Measurements from ENCODE around the gene TRIM66. TPM values are rescaled to one million over a fixed set of nuclear protein-coding genes. Genes with fewer than 3 reads are reported as not detected.

TRIM66 gene
- total RNA-seq, 2 experiments from 2014 or later = 4.4 to 19.0 TPM

GRCh38 chr11:8720868-8721608 lies 38.6 kb upstream of the TRIM66 start:
- no peak overlapping the region for H3K4me3 ChIP-seq (ENCODE audit: low read depth, low read length, poor library complexity, severe bottlenecking)
- no peaks in the 10 kb centered on the region for H3K79me2 ChIP-seq (ENCODE audit: insufficient read depth, low read depth, low read length)
- no peak for DNase-seq (ENCODE audit: low spot score)
- H3K4me2 ChIP-seq (ENCODE audit: low read length) = no peak overlapping the region
- no peak for TF ChIP-seq EZH2phosphoT487 (IDR thresholded peaks at IDR 0.05; ENCODE audit: borderline replicate concordance, low read depth, low read length)
- TF ChIP-seq CTCF (conservative IDR thresholded peaks at IDR 0.05; ENCODE audit: low read length) = no peak
- no peak overlapping the region for H3K27ac ChIP-seq (ENCODE audit: low read depth, low read length, poor library complexity, severe bottlenecking)
- no peaks in the 10 kb centered on the region for H3K4me1 ChIP-seq (ENCODE audit: insufficient read depth, low read length, poor library complexity, severe bottlenecking)
- H3K9me3 ChIP-seq (ENCODE audit: low read length) = no peaks in the 10 kb centered on the region
- H3K9me2 ChIP-seq (ENCODE audit: insufficient read depth, low read length) = no peaks in the 10 kb centered on the region
- CTCF ChIA-PET (ENCODE audit: unreplicated experiment) = no interaction called here
- POLR2A ChIA-PET = interaction anchor here (1.1 kb wide), 1 partner anchor 10 kb away, joined by 4 read pairs; no protein-coding TSS in a partner anchor
- no peak overlapping the region for H2AFZ ChIP-seq (ENCODE audit: low read length)
- H4K20me1 ChIP-seq (ENCODE audit: insufficient read depth, low read length) = no peaks in the 10 kb centered on the region
- no peaks in the 10 kb centered on the region for H3K36me3 ChIP-seq (ENCODE audit: insufficient read depth, low read length)
- intact Hi-C loops (cut with micrococcal nuclease; ENCODE audit: unreplicated experiment) = no loop called here
- no TSS peak for BruUV-seq (replicated peaks)

GRCh38 chr11:8720352-8720751 lies 37.9 kb upstream of the TRIM66 start:
- no peaks in the 10 kb centered on the region for H3K36me3 ChIP-seq (ENCODE audit: insufficient read depth, low read length)
- H3K4me3 ChIP-seq (ENCODE audit: low read depth, low read length, poor library complexity, severe bottlenecking) = no peak overlapping the region
- H4K20me1 ChIP-seq (ENCODE audit: insufficient read depth, low read length) = no peaks in the 10 kb centered on the region
- H3K4me1 ChIP-seq (ENCODE audit: insufficient read depth, low read length, poor library complexity, severe bottlenecking) = no peaks in the 10 kb centered on the region
- H3K9me3 ChIP-seq (ENCODE audit: low read length) = no peaks in the 10 kb centered on the region
- CTCF ChIA-PET (ENCODE audit: unreplicated experiment) = no interaction called here
- no peaks in the 10 kb centered on the region for H3K79me2 ChIP-seq (ENCODE audit: insufficient read depth, low read depth, low read length)
- H3K9me2 ChIP-seq (ENCODE audit: insufficient read depth, low read length) = no peaks in the 10 kb centered on the region
- intact Hi-C loops (cut with micrococcal nuclease; ENCODE audit: unreplicated experiment) = no loop called here
- H3K4me2 ChIP-seq (ENCODE audit: low read length) = no peak overlapping the region
- BruUV-seq (replicated peaks) = no TSS peak
- DNase-seq (ENCODE audit: low spot score) = no peak
- no peak overlapping the region for H3K27ac ChIP-seq (ENCODE audit: low read depth, low read length, poor library complexity, severe bottlenecking)
- POLR2A ChIA-PET = interaction anchor here (1.1 kb wide), 1 partner anchor 11 kb away, joined by 4 read pairs; no protein-coding TSS in a partner anchor
- H2AFZ ChIP-seq (ENCODE audit: low read length) = no peak overlapping the region
- TF ChIP-seq EZH2phosphoT487 (IDR thresholded peaks at IDR 0.05; ENCODE audit: borderline replicate concordance, low read depth, low read length) = no peak
- TF ChIP-seq CTCF (conservative IDR thresholded peaks at IDR 0.05; ENCODE audit: low read length) = no peak

GRCh38 chr11:8719721-8720120 lies 37.3 kb upstream of the TRIM66 start:
- no peaks in the 10 kb centered on the region for H3K9me2 ChIP-seq (ENCODE audit: insufficient read depth, low read length)
- ChIA-PET CTCF (ENCODE audit: unreplicated experiment) (no interaction called here), POLR2A (interaction anchor here (1.0 kb wide), 2 partner anchors 15 to 18 kb away, joined by 3 read pairs; no protein-coding TSS in a partner anchor)
- H3K9me3 ChIP-seq (ENCODE audit: low read length) = no peaks in the 10 kb centered on the region
- no peak overlapping the region for H3K4me2 ChIP-seq (ENCODE audit: low read length)
- H3K4me3 ChIP-seq (ENCODE audit: low read depth, low read length, poor library complexity, severe bottlenecking) = no peak overlapping the region
- BruUV-seq (replicated peaks) = no TSS peak
- no peak overlapping the region for H3K27ac ChIP-seq (ENCODE audit: low read depth, low read length, poor library complexity, severe bottlenecking)
- H4K20me1 ChIP-seq (ENCODE audit: insufficient read depth, low read length) = no peaks in the 10 kb centered on the region
- H3K36me3 ChIP-seq (ENCODE audit: insufficient read depth, low read length) = no peaks in the 10 kb centered on the region
- H2AFZ ChIP-seq (ENCODE audit: low read length) = no peak overlapping the region
- H3K79me2 ChIP-seq (ENCODE audit: insufficient read depth, low read depth, low read length) = no peaks in the 10 kb centered on the region
- DNase-seq (ENCODE audit: low spot score) = no peak
- no peak for TF ChIP-seq EZH2phosphoT487 (IDR thresholded peaks at IDR 0.05; ENCODE audit: borderline replicate concordance, low read depth, low read length)
- intact Hi-C loops (cut with micrococcal nuclease; ENCODE audit: unreplicated experiment) = no loop called here
- H3K4me1 ChIP-seq (ENCODE audit: insufficient read depth, low read length, poor library complexity, severe bottlenecking) = no peaks in the 10 kb centered on the region
